GM12878 (cell line): ENCODE results near the gene MICAL3. TPM values are rescaled to one million over a fixed set of nuclear protein-coding genes. Genes with fewer than 3 reads are reported as not detected.

Source experiments
- ATAC-seq: fragments of 200-7000 bp; cut with Tn5 transposase; 3 replicates; pipeline ENCODE4 v1.9.1; 2020; ENCODE audit warnings: mild to moderate bottlenecking, moderate library complexity
- BruUV-seq: library from RNA; stranded (reverse); fragments of 400-500 nt; replicated peaks from 2 replicates; lab custom pipeline; 2021; lab: Mats Ljungman, UMichigan
- CTCF ChIA-PET: fragments of 300-600 bp; sonication (Branson Sonifier 250); formaldehyde crosslinking; extraction: SDS; loops from one replicate; lab custom pipeline; 2021; ENCODE audit warnings: inconsistent platforms; lab: Yijun Ruan, JAX
- POLR2A ChIA-PET: fragments of 350-600 bp; formaldehyde crosslinking; extraction: SDS; loops from one replicate; lab custom pipeline; 2021; ENCODE audit warnings: inconsistent platforms; lab: Charles Lee
- RAD21 ChIA-PET: fragments of 300-600 bp; sonication (Branson Sonifier 250); formaldehyde crosslinking; loops from one replicate; lab custom pipeline; 2023; ENCODE audit warnings: antibody characterized with exemption; ENCODE audit not compliant: unreplicated experiment; lab: Charles Lee
- SMC1A ChIA-PET: fragments of 300-600 bp; sonication (Branson Sonifier 250); formaldehyde crosslinking; loops from one replicate; lab custom pipeline; 2023; ENCODE audit not compliant: unreplicated experiment, uncharacterized antibody; lab: Charles Lee
- DNase-seq: peaks from one replicate; pipeline ENCODE4 v3.0.0-alpha.2; 2011; ENCODE audit warnings: low read depth, low spot score
- FAIRE-seq: peaks from 3 replicates; lab custom pipeline; 2011; peaks lifted over from hg19 to GRCh38; lab: Jason Lieb, UNC
- H2AFZ ChIP-seq: 2 replicates; pipeline ENCODE4 v1.6.0; 2011; ENCODE audit warnings: low read depth, low read length, control low read depth; ENCODE audit not compliant: control insufficient read depth
- H3K27ac ChIP-seq: 2 replicates; pipeline ENCODE4 v1.5.1; 2011; ENCODE audit warnings: control low read depth; ENCODE audit not compliant: control insufficient read depth, insufficient read depth
- H3K27me3 ChIP-seq, 2 experiments: replicated peaks in 1 of 2; 2 replicates each; pipeline versions ENCODE4 v1.6.0 to v1.6.1; 2011; ENCODE audit warnings: low read length in 1 of 2; ENCODE audit not compliant: control insufficient read depth in 2 of 2, insufficient read depth in 2 of 2
- H3K36me3 ChIP-seq, 2 experiments: 2 replicates each; pipeline ENCODE4 v1.5.1; 2011; ENCODE audit warnings: low read length in 1 of 2; ENCODE audit not compliant: control insufficient read depth in 2 of 2, insufficient read depth in 2 of 2
- H3K4me1 ChIP-seq: 2 replicates; pipeline ENCODE4 v1.6.1; 2011; ENCODE audit warnings: mild to moderate bottlenecking, low read length, moderate library complexity, mixed read lengths; ENCODE audit not compliant: control insufficient read depth, insufficient read depth
- H3K4me2 ChIP-seq: 2 replicates; pipeline ENCODE4 v1.6.0; 2011; ENCODE audit warnings: control low read depth; ENCODE audit not compliant: control insufficient read depth, insufficient read depth
- H3K4me3 ChIP-seq: fragments of 200-600 bp; sonication (generic); 2 replicates; pipeline ENCODE4 v1.5.1; 2016
- H3K79me2 ChIP-seq: 2 replicates; pipeline ENCODE4 v1.6.0; 2011; ENCODE audit warnings: low read length; ENCODE audit not compliant: control insufficient read depth, insufficient read depth
- H3K9ac ChIP-seq: 2 replicates; pipeline ENCODE4 v1.8.0; 2011; ENCODE audit warnings: low read length, control low read depth, mixed read lengths; ENCODE audit not compliant: control insufficient read depth, insufficient read depth
- H3K9me3 ChIP-seq: replicated peaks from 3 replicates; pipeline ENCODE4 v1.5.1; 2011; ENCODE audit warnings: mild to moderate bottlenecking, low read length; ENCODE audit not compliant: control insufficient read depth, insufficient read depth
- H4K20me1 ChIP-seq: 2 replicates; pipeline ENCODE4 v1.6.0; 2011; ENCODE audit not compliant: control insufficient read depth, insufficient read depth
- ASH2L ChIP-seq: fragments of 300-600, 200-600 bp; sonication (generic); IDR thresholded peaks from 2 replicates; pipeline ENCODE4 v1.6.1; 2017; ENCODE audit warnings: low read depth, mild to moderate bottlenecking, borderline replicate concordance
- ETV6 ChIP-seq, 2 experiments: fragments of 450-650 bp in 1 of 2; IDR thresholded peaks in 1 of 2; conservative IDR thresholded peaks in 1 of 2; 2 replicates each; pipeline ENCODE4 v1.6.1; 2014; ENCODE audit warnings: antibody characterized with exemption in 1 of 2, borderline replicate concordance in 1 of 2, low read depth in 1 of 2, mild to moderate bottlenecking in 1 of 2, moderate library complexity in 1 of 2
- SMAD5 ChIP-seq: IDR thresholded peaks from 2 replicates; pipeline ENCODE4 v1.6.1; 2016; ENCODE audit warnings: antibody characterized with exemption, low read depth
- WRNIP1 ChIP-seq: IDR thresholded peaks from 2 replicates; pipeline ENCODE4 v1.6.1; 2011; ENCODE audit warnings: low read depth, low read length, improper control_type of control experiment, borderline replicate concordance
- YBX1 ChIP-seq: fragments of 450-650 bp; IDR thresholded peaks from 2 replicates; pipeline ENCODE4 v1.6.1; 2016; ENCODE audit warnings: antibody characterized with exemption
- WGBS: methylation state at CpG from one replicate; pipeline ENCODE4 v1.1.6; 2016; ENCODE audit warnings: low lambda C conversion rate; ENCODE audit not compliant: insufficient replicate concordance, insufficient coverage; ENCODE audit errors: missing lambda C conversion rate; 5-methylcytosine and 5-hydroxymethylcytosine counted together
- in situ Hi-C: fragments of 300-500 bp; cut with MboI; formaldehyde crosslinking; loops from 9 replicates; pipeline ENCODE4 v1.14.3; 2018; ENCODE audit warnings: mixed read lengths
- intact Hi-C: fragments of 100-400 bp; cut with micrococcal nuclease; formaldehyde crosslinking; loops from one replicate; pipeline ENCODE4 v1.14.2; 2022; ENCODE audit not compliant: unreplicated experiment
- polyA plus RNA-seq, 11 experiments: library from polyadenylated mRNA; depleted of rRNA in 4 of 11; unstranded in 6 of 11; stranded (reverse) in 5 of 11; fragments of >200 nt; fragmentation: Nextera tagmentation in 4 of 11; fragmentation: Illumina TruSeq in 1 of 11; extraction: Ambion mirVana in 4 of 11; extraction: Trizol in 1 of 11; gene quantifications; 1 replicate in 1 of 11; 2 replicates in 10 of 11; pipeline versions ENCODE4 v1.2.1 to v1.2.3, GENCODE V29; 2011 to 2016; ENCODE audit warnings: inconsistent platforms in 2 of 11, missing spikeins in 2 of 11, low read depth in 1 of 11
- total RNA-seq, 4 experiments: library from RNA; depleted of rRNA in 3 of 4; stranded (reverse); fragments of >200 nt in 3 of 4; fragmentation: Illumina TruSeq in 1 of 4; extraction: Trizol in 1 of 4; gene quantifications; 2 replicates each; pipeline versions ENCODE4 v1.2.1 to v1.2.3, GENCODE V29; 2013 to 2021
- TF ChIP-seq, protein P1 (sequence below): fragments of 450-650 bp; IDR thresholded peaks from 2 replicates; pipeline ENCODE4 v1.6.1; 2017; ENCODE audit warnings: mild to moderate bottlenecking, moderate library complexity
- TF ChIP-seq, protein P2 (sequence below): fragments of 450-650 bp; conservative IDR thresholded peaks from 2 replicates; pipeline ENCODE4 v1.6.1; 2017; ENCODE audit warnings: mild to moderate bottlenecking, moderate library complexity

The MICAL3 gene
- total and polyA plus RNA-seq, 10 of the 15 experiments (the other 5 are each of a cell fraction or from before 2014, with no cell fraction given) = 2.6 to 92.2 (median 24.0) TPM

DNA sequence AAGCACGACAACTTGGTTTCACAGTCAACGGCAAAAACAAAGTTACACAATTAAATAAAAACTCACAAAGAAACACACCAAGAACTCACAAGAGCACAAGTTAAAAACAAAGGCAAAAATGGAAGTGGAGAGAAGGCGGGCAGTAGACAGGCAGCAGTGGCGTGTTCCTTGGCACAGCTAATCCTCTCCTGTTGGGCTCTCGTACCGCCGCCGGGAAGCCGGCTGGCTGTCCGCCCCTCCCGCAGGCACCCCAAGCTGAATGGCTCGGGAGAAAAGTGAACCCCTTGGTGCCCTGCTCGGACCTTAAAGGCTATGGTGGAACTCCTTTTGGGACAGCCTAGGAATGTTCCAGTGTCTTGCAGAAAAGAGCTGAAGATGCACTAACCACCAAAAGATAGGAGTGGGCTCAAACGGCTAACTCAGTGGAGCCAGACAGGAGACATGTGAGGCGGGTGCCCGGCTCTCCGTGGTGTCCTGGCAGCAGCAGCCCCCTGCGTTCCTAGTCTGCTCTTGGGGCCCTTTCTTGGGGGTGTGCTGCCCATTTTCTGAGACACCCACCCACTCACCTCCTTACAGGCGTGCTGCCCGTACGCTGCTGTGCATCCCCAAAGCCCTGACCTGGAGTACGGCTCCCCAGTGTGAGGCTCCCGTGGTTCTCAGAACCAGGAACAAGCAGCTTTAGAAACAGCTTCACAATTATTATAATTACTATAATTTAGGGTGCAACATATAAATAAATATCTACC is 164.0 kb downstream of the MICAL3 start (continued):
- TF ChIP-seq YBX1 = no peak
- TF ChIP-seq, protein P1, sequence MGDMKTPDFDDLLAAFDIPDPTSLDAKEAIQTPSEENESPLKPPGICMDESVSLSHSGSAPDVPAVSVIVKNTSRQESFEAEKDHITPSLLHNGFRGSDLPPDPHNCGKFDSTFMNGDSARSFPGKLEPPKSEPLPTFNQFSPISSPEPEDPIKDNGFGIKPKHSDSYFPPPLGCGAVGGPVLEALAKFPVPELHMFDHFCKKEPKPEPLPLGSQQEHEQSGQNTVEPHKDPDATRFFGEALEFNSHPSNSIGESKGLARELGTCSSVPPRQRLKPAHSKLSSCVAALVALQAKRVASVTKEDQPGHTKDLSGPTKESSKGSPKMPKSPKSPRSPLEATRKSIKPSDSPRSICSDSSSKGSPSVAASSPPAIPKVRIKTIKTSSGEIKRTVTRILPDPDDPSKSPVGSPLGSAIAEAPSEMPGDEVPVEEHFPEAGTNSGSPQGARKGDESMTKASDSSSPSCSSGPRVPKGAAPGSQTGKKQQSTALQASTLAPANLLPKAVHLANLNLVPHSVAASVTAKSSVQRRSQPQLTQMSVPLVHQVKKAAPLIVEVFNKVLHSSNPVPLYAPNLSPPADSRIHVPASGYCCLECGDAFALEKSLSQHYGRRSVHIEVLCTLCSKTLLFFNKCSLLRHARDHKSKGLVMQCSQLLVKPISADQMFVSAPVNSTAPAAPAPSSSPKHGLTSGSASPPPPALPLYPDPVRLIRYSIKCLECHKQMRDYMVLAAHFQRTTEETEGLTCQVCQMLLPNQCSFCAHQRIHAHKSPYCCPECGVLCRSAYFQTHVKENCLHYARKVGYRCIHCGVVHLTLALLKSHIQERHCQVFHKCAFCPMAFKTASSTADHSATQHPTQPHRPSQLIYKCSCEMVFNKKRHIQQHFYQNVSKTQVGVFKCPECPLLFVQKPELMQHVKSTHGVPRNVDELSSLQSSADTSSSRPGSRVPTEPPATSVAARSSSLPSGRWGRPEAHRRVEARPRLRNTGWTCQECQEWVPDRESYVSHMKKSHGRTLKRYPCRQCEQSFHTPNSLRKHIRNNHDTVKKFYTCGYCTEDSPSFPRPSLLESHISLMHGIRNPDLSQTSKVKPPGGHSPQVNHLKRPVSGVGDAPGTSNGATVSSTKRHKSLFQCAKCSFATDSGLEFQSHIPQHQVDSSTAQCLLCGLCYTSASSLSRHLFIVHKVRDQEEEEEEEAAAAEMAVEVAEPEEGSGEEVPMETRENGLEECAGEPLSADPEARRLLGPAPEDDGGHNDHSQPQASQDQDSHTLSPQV = no peak
- TF ChIP-seq, protein P2, sequence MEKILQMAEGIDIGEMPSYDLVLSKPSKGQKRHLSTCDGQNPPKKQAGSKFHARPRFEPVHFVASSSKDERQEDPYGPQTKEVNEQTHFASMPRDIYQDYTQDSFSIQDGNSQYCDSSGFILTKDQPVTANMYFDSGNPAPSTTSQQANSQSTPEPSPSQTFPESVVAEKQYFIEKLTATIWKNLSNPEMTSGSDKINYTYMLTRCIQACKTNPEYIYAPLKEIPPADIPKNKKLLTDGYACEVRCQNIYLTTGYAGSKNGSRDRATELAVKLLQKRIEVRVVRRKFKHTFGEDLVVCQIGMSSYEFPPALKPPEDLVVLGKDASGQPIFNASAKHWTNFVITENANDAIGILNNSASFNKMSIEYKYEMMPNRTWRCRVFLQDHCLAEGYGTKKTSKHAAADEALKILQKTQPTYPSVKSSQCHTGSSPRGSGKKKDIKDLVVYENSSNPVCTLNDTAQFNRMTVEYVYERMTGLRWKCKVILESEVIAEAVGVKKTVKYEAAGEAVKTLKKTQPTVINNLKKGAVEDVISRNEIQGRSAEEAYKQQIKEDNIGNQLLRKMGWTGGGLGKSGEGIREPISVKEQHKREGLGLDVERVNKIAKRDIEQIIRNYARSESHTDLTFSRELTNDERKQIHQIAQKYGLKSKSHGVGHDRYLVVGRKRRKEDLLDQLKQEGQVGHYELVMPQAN = no peak

- no peak overlapping the region for H3K4me3 ChIP-seq
- SMC1A ChIA-PET = no interaction called here
- CTCF ChIA-PET = interaction anchor here (0.9 kb wide), 1 partner anchor 28 kb away, joined by 3 read pairs; no protein-coding TSS in a partner anchor
- no peaks in the 10 kb centered on the region for H3K9me3 ChIP-seq
- no peak for DNase-seq
- no peak overlapping the region for H2AFZ ChIP-seq
- no peaks in the 10 kb centered on the region for H3K27me3 ChIP-seq
- no peak overlapping the region for H3K27ac ChIP-seq
- H3K79me2 ChIP-seq = no peaks in the 10 kb centered on the region
- ATAC-seq = no peak
- intact Hi-C loops = no loop called here
- RAD21 ChIA-PET = no interaction called here
- POLR2A ChIA-PET = no interaction called here
- WGBS = 80% methylated on average over 11 of the region's 11 CpGs
- in situ Hi-C loops = no loop called here
- peaks cover 3% of the 10 kb centered on the region for H3K4me1 ChIP-seq
- FAIRE-seq = no peak
- H3K9ac ChIP-seq = no peak overlapping the region
- BruUV-seq = no TSS peak
- no peak for TF ChIP-seq ETV6 (conservative IDR thresholded peaks at IDR 0.05 in 1 of 2, IDR thresholded peaks at IDR 0.05 in 1 of 2; ENCODE audit: borderline replicate concordance in 1 of 2, low read depth in 1 of 2)
- TF ChIP-seq ASH2L = no peak
- TF ChIP-seq SMAD5 = no peak
- TF ChIP-seq WRNIP1 = no peak
- no peaks in the 10 kb centered on the region; the same call in 1 of the 2 replicates for H4K20me1 ChIP-seq
- H3K36me3 ChIP-seq = peaks cover 6 to 9% of the 10 kb centered on the region in 2 experiments
- no peak overlapping the region for H3K4me2 ChIP-seq
Observed at GRCh38 chr22:17858033-17858432, 166.3 kb downstream of the MICAL3 start.
